Measurements from ENCODE around the gene DCST2. TPM values are rescaled to one million over a fixed set of nuclear protein-coding genes. Genes with fewer than 3 reads are reported as not detected.

DCST2 gene
- total and polyA plus RNA-seq, 10 of the 15 experiments (the other 5 are each of a cell fraction or from before 2014, with no cell fraction given) = 0.33 to 0.41 (median 0.36) TPM; not detected in 7

GRCh38 chr1:154998818-154999570 is 34.6 kb downstream of the DCST2 start (continued):
- peak; percentile 72 for TF ChIP-seq RAD21 (IDR thresholded peaks at IDR 0.05; ENCODE audit: insufficient read depth, low read depth, low read length)
- no peak for TF ChIP-seq SREBF1 (IDR thresholded peaks at IDR 0.05; ENCODE audit: low read length)
- TF ChIP-seq, protein P1, sequence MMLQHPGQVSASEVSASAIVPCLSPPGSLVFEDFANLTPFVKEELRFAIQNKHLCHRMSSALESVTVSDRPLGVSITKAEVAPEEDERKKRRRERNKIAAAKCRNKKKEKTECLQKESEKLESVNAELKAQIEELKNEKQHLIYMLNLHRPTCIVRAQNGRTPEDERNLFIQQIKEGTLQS (IDR thresholded peaks at IDR 0.05; ENCODE audit: borderline replicate concordance, extremely low read depth, low read depth, low read length) = no peak
- no peak for TF ChIP-seq EP300 (IDR thresholded peaks at IDR 0.05; ENCODE audit: borderline replicate concordance in 1 of 2, control insufficient read depth in 1 of 2, low read depth in 2 of 2, low read length in 2 of 2)
- TF ChIP-seq CHD1 (IDR thresholded peaks at IDR 0.05; ENCODE audit: low read depth, low read length) = no peak
- TF ChIP-seq, protein P2, sequence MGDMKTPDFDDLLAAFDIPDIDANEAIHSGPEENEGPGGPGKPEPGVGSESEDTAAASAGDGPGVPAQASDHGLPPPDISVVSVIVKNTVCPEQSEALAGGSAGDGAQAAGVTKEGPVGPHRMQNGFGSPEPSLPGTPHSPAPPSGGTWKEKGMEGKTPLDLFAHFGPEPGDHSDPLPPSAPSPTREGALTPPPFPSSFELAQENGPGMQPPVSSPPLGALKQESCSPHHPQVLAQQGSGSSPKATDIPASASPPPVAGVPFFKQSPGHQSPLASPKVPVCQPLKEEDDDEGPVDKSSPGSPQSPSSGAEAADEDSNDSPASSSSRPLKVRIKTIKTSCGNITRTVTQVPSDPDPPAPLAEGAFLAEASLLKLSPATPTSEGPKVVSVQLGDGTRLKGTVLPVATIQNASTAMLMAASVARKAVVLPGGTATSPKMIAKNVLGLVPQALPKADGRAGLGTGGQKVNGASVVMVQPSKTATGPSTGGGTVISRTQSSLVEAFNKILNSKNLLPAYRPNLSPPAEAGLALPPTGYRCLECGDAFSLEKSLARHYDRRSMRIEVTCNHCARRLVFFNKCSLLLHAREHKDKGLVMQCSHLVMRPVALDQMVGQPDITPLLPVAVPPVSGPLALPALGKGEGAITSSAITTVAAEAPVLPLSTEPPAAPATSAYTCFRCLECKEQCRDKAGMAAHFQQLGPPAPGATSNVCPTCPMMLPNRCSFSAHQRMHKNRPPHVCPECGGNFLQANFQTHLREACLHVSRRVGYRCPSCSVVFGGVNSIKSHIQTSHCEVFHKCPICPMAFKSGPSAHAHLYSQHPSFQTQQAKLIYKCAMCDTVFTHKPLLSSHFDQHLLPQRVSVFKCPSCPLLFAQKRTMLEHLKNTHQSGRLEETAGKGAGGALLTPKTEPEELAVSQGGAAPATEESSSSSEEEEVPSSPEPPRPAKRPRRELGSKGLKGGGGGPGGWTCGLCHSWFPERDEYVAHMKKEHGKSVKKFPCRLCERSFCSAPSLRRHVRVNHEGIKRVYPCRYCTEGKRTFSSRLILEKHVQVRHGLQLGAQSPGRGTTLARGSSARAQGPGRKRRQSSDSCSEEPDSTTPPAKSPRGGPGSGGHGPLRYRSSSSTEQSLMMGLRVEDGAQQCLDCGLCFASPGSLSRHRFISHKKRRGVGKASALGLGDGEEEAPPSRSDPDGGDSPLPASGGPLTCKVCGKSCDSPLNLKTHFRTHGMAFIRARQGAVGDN (IDR thresholded peaks at IDR 0.05) = no peak
- 0 out of 2 replicates have a peak, but pooled peaks have one; percentile 8 for TF ChIP-seq DPF2 (IDR thresholded peaks at IDR 0.05)
- no peak for TF ChIP-seq JUND (IDR thresholded peaks at IDR 0.05; ENCODE audit: low read depth, low read length)
- no peak for TF ChIP-seq CHD4 (IDR thresholded peaks at IDR 0.05)
- 0 out of 2 replicates have a peak, but pooled peaks have one; percentile 10 for TF ChIP-seq PAX5 (IDR thresholded peaks at IDR 0.05; ENCODE audit: borderline replicate concordance, low read depth, low read length)
- peak; percentile 45 for TF ChIP-seq PKNOX1 (IDR thresholded peaks at IDR 0.05)
- no peak for TF ChIP-seq PAX8 (IDR thresholded peaks at IDR 0.05)
- TF ChIP-seq, protein P3, sequence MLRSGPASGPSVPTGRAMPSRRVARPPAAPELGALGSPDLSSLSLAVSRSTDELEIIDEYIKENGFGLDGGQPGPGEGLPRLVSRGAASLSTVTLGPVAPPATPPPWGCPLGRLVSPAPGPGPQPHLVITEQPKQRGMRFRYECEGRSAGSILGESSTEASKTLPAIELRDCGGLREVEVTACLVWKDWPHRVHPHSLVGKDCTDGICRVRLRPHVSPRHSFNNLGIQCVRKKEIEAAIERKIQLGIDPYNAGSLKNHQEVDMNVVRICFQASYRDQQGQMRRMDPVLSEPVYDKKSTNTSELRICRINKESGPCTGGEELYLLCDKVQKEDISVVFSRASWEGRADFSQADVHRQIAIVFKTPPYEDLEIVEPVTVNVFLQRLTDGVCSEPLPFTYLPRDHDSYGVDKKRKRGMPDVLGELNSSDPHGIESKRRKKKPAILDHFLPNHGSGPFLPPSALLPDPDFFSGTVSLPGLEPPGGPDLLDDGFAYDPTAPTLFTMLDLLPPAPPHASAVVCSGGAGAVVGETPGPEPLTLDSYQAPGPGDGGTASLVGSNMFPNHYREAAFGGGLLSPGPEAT (IDR thresholded peaks at IDR 0.05; ENCODE audit: low read depth) = no peak; the same call in 1 of the 2 replicates
- peak; percentile 15; the same call in 1 of the 2 replicates for TF ChIP-seq HCFC1 (IDR thresholded peaks at IDR 0.05; ENCODE audit: low read length)
- no peak for TF ChIP-seq NR2C2 (IDR thresholded peaks at IDR 0.05; ENCODE audit: borderline replicate concordance, control insufficient read depth, insufficient read length, low read depth)
- 0 out of 4 replicates have a peak, but pooled peaks of 1 of the 2 experiments have one; percentile 38 for TF ChIP-seq SRF (IDR thresholded peaks at IDR 0.05; ENCODE audit: low read depth in 2 of 2, low read length in 2 of 2)
- TF ChIP-seq HDGF (IDR thresholded peaks at IDR 0.05) = peak; percentile 83; the same call in 1 of the 2 replicates
- TF ChIP-seq CEBPB (IDR thresholded peaks at IDR 0.05; ENCODE audit: borderline replicate concordance in 1 of 2, low read depth in 2 of 2, low read length in 2 of 2) = no peak
- TF ChIP-seq SMAD5 (IDR thresholded peaks at IDR 0.05; ENCODE audit: low read depth) = no peak; the same call in 1 of the 2 replicates
- TF ChIP-seq HDAC6 (IDR thresholded peaks at IDR 0.05; ENCODE audit: unreplicated experiment) = no peak
